ENCODE results near the gene EML6.
"Not testable (repeated sequence)": the region's sequence is repeated elsewhere in the genome, so short reads cannot be mapped to it uniquely, and the experiment has no call there.

EML6 gene

DNA sequence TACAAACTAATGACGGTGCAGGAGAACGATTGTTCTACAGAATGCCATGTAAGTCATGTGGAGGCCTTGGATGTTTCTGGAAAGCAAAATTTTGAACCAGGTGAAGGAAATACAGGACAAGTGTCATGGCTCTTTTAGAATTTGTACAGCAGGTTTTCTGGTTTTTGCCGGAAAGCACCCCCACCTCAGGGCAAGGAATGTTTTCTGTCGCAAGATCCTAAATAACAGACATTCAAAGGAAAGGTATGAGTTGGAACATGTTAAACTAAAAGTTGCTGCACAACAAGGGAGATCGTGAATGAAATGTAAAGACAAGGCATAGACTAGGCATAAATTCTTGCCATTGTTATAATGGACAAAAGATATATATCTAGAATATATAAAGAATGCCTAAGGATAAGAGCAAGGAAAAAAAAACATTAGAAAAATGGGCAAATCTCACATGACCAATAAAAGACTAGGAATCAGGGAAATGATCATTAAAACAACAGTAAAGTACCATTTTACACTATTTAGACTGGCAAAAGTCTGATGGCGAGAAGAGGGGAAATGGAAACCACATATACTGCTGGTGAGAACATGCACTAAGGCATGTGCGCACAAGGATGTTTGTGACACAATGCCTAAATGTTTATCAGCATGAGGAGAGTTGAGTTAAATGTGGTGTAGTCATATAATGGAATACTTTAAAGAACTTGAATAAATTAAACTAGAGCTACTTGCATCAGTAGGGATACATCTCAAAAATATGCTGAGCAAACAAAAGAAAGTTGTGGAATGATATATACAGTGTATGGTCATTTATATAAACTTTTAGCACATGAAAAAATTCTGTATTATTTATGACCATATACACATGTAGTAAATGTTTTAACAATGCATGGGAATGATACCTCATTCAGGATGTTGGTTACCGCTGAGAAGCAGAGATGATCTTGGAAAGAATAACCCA lies 127.0 kb downstream of the EML6 start:
- DNase-seq (ENCODE audit: low spot score), result no peak

- DNase-seq (ENCODE audit: low spot score), result no peak
Measured at GRCh38 chr2:54853616-54854310, 130.3 kb downstream of the EML6 start.

DNA sequence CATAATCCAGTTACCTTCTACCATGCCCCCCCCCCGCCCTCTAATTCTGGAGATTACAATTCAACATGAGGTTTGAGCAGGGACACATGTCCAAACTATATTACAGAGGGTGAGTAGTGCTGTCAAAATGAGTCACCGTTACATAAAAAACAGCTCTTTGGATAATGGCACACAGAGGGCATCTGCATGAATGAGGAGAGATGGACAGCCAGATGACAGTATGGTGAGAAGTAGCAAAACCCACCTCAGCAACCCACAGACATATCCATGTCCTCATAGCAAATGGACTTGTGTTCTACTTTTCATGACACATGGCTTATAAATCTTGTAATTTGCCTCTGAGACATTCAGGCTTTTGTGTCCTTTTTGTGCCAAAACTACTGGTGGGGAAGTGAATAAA lies 132.0 kb downstream of the EML6 start:
- no peak for DNase-seq (ENCODE audit: low spot score)

DNA sequence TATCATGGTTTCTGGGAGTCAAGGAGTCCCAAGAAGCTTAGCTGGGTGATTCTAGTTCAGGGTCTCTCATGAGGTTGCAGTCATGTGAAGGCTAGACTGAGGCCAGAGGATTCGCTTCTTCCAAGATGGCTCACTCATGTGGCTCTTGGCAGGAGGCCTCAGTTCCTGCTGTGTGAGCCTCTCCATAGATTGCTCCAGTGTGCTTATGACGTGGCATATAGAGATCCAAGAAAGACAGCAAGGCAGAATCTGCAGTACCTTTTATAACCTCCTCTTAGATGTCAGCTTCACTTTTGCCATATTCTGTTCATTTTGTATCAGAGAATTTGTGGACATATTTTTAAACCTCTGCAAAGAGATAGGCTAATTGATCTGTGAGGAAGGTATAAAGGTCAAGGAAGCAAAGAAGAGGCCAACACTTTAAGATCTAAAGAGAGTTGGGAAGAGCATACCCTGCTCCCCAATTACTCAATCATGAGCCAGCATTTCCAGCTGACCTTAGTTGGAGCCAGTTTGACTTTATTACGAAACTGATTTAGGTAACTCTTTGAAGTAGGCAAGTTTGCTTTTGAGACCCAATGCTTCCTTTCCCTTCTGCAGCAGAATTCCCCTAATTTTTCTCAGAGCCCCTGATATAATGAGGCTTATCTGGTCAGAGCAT lies 134.7 kb downstream of the EML6 start:
- no peak for DNase-seq (ENCODE audit: low spot score)

GRCh38 chr2:54859416-54859815 lies 136.0 kb downstream of the EML6 start:
- no peak for DNase-seq (ENCODE audit: low spot score)

GRCh38 chr2:54859997-54860701 lies 136.7 kb downstream of the EML6 start:
- DNase-seq (ENCODE audit: low spot score), result no peak

DNA sequence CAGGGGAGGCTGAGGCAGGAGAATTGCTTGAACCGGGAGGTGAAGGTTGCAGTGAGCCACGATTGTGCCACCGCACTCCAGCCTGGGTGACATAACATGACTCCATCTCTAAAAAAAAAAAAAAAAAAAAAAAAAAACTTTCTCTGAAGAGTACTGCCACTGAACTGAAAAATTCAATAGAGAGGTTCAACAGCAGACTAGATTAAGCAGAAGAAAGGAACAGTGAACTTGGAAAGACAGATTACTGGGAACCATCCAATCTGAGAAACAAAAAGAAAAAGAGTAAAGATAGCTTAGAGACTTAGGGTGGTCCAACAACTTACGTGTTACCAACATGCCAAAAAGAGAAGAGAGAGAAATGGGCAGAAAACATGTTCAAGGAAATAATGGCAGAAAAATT lies 138.8 kb downstream of the EML6 start:
- no peak for DNase-seq (ENCODE audit: low spot score)

DNA sequence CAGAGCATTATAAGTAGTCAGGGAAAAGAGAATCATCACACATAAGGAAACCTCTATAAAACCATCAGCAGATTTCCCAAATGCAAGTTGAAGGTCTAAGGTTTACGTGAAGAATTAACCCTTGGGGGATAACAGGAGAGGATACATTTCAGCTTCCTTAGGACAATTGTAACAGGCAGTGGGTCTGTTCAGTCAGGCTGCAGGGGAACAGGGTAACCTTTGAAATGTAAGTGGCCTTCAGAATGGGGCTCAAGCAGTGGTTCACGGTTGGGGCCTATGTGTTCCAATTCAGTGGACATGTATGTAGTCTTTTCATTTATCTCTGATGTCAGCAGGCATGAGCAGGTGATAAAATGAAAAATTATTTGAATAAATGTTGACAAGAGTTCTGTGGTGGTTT lies 139.3 kb downstream of the EML6 start:
- no peak for DNase-seq (ENCODE audit: low spot score)

DNA sequence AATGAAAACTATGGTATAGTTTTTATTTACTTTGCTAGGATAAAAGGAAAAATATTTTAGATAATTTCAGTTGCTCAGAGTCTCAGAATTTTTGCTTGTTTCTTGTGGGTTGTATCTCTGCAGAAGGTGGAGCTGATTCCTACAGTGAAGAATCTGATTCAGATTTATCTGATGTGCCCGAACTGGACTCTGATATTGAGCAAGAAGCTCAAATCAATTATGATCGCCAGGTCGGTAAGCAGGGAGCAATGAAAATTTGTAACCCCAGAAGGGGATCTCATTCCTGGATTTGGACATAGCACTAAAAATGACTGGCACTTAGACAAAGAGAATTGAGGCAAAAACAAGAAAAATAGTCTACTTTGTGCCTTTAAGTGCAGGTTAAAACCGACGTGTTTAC lies 140.2 kb downstream of the EML6 start:
- DNase-seq (ENCODE audit: low spot score), result no peak

DNA sequence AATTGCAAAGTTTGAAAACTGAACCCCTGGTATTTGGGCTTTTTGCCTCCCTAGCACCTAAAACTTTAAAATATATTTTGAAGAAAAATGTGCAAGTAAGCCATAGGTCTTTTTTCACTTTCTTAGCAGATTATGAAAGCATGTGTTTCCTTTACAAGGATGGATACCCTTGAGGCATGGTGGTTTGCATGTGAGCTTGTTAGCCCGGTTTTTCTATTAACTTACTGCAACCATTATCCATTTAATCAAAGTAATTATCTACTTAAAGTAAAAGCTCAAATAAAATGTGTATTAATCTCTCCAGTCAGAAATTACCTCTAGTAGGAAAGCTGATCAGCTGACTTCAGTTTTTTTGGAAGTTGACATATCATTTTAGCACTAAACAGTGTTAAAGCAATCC lies 140.6 kb downstream of the EML6 start:
- no peak for DNase-seq (ENCODE audit: low spot score)

DNA sequence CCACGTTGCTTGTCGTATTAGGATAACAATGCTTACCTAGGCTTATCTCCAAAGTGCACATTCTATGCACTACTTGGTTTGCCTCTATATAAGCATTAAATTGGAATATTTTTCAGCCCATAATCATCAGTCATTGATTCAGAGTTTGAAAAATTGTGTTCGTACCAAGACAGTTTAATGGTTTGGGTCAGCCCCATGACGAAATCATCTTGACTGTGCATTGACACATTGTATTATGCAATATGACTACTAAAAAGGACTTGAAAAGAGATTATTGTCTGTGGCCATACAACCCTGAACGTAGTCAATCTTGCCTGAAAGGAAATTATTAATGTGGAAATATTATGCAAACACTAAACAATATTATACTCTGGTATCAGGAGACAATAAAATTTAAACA lies 141.3 kb downstream of the EML6 start:
- DNase-seq (ENCODE audit: low spot score), result no peak

DNA sequence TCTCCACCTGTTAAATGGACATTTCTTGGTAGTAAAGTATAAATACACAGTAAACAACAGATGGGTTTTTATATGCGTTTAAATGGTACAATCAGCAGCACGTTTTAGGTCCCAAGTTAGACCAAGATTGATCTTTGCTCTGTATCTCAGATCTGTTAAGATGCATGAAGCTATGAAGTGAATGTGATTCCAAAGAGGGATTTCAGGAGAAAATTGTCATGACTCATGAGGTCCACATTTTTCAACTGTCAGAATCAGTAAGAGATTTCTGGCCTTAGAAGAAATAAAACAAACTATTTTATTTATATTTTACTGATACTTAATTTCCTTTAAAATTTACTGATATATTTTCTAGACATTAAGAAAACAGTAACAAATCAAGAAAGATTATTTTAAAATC lies 142.7 kb downstream of the EML6 start:
- DNase-seq (ENCODE audit: low spot score), result no peak

GRCh38 chr2:54866868-54867267 lies 143.4 kb downstream of the EML6 start:
- no peak for DNase-seq (ENCODE audit: low spot score)

DNA sequence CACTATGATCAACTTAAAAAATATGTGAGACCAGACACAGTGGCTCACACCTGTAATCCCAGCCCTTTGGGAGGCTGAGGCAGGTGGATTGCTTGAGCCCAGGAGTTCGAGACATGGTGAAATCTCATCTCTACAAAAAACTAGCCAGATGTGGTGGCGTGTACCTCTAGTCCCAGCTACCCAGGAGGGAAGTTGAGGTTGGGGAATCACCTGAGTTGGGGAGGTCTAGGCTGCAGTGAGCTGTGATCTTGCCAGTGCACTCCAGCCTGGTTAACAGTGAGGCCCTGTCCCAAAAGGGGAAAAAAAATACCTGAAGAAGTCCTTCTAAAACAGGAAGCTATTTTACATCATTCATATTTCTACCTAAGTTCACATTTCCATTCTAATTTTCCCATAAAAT lies 144.0 kb downstream of the EML6 start:
- DNase-seq (ENCODE audit: low spot score), result no peak

GRCh38 chr2:54871457-54872107 lies 148.1 kb downstream of the EML6 start:
- no peak for DNase-seq (ENCODE audit: low spot score)

DNA sequence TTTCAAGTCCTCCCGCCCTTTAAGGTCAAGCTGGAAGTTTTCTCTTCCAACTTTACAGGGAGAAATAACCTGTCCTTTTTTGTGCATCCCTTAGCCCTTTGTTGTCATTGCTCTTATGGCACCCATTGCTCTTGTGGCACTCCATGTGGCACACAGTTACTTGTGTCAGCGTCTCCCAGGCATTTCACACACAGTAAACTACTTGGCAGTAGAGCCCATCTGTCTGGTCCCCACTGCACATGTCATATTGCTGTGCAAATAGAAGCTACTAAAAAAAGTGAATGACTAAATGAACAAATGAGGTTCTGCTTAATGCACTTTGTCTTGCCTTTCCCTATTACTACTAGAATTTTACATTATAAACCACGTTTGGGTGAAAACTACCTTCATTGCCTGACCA lies 149.3 kb downstream of the EML6 start:
- no peak for DNase-seq (ENCODE audit: low spot score)

DNA sequence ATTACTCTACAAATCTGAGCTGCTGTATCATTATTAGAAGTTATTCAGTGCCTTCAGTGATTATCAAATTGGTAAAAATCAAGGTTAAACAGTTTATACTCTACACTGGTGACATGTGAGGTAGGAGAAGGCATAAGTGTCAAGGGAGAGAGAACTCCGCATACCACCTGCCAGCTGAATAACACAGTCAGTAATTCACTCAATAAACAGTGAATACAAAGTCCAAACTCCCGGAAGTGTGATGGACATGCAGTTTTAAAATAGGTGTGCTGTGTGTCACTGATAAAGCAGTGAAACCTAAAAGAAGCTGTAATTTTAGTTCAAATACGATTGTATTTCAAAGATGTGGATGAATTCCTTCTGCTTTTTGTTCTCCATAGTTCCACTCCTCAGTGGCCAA lies 149.8 kb downstream of the EML6 start:
- DNase-seq (ENCODE audit: low spot score), result not testable (repeated sequence)

DNA sequence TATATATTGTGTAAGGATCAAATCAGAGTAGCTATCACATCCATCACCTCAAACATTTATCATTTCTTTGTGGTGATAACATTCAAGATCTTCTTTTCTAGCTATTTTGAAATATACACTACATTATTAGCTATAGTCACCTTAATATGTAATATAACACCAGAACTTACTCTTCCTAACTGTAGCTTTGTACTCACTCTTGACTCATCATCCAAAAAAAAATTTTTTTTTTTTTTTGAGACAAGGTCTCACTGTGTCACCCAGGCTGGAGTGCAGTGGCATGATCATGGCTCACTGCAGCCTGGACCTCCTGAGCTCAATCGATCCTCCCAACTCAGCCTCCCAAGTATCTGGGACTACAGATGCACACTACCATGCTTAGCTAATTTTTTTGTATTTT lies 153.3 kb downstream of the EML6 start:
- no peak for DNase-seq (ENCODE audit: low spot score)

DNA sequence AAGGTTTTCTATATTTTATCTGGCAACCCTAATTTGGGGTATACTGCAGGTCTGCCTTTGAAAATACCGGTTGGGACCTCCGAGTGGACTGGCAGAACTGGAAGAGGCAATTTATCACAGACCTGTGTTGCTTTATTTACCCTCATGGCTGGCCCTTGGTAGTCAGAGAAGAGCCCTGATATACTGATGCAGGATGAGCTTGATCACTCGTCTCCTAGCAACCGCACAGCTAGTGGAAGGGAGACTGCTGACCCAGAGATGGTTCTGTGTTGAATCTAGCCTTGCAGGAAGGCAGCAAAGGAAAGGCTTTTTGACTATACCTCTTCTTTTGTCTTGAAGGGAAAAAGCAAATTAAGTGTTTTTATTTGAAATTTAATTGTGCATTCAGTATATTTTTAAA lies 154.7 kb downstream of the EML6 start:
- DNase-seq (ENCODE audit: low spot score), result no peak

DNA sequence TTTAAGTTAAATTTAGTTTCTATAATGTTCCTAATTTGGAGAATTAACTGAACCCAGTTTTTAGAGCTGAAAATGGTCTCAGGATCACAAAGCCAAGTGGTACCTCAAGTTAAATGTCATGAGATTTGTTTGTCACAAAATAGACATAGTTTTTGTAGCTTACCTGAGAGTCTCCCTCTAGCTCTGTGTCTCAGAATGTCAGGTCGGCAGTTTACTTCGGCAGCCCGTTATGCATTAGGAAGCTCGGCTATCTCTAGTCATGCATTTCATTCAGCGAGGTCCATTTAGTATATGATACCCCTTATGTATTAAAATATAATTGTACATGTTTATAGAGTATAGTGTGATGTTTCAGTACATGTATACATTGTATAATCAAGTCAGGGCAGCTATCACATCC lies 155.6 kb downstream of the EML6 start:
- no peak for DNase-seq (ENCODE audit: low spot score)

GRCh38 chr2:54879598-54880332 lies 156.3 kb downstream of the EML6 start:
- DNase-seq (ENCODE audit: low spot score), result no peak

Measured in CD4-positive, alpha-beta T cell treated with Interleukin-15 for 4 hours (primary cell).